ENCODE results near the gene RTCA. TPM values are rescaled to one million over a fixed set of nuclear protein-coding genes. Genes with fewer than 3 reads are reported as not detected.
"Not testable (repeated sequence)": the region's sequence is repeated elsewhere in the genome, so short reads cannot be mapped to it uniquely, and the experiment has no call there.

RTCA gene
- total RNA-seq, 1 donor from 2014 or later, result 40.7 TPM

GRCh38 chr1:100261686-100262085, 4.3 kb upstream of the RTCA start:
- H3K27ac Mint-ChIP-seq (ENCODE audit: unreplicated experiment), result no peak overlapping the region
- peaks cover 8% of the 10 kb centered on the region for H3K9me3 Mint-ChIP-seq (ENCODE audit: low read depth)
- peaks cover 16% of the 10 kb centered on the region for H3K4me1 Mint-ChIP-seq (ENCODE audit: low read depth)
- H3K27me3 Mint-ChIP-seq (ENCODE audit: low read depth), result no peaks in the 10 kb centered on the region
- H3K36me3 Mint-ChIP-seq (ENCODE audit: low read depth), result peaks cover 2% of the 10 kb centered on the region
- DNase-seq (ENCODE audit: low spot score), result no peak
- TF ChIP-seq CTCF (IDR thresholded peaks at IDR 0.05), result no peak
- no peak overlapping the region for H3K4me3 Mint-ChIP-seq (ENCODE audit: unreplicated experiment)

- H3K9me3 Mint-ChIP-seq (ENCODE audit: low read depth); H3K27me3 Mint-ChIP-seq (ENCODE audit: low read depth); H3K27ac Mint-ChIP-seq (ENCODE audit: unreplicated experiment); H3K4me3 Mint-ChIP-seq (ENCODE audit: unreplicated experiment); H3K36me3 Mint-ChIP-seq (ENCODE audit: low read depth); DNase-seq (ENCODE audit: low spot score): not testable (repeated sequence)
- H3K4me1 Mint-ChIP-seq (ENCODE audit: low read depth), result peaks cover 23% of the 10 kb centered on the region
Observed at GRCh38 chr1:100264081-100264480, 1.9 kb upstream of the RTCA start.

- H3K27me3 Mint-ChIP-seq (ENCODE audit: low read depth), result no peaks in the 10 kb centered on the region
- H3K4me3 Mint-ChIP-seq (ENCODE audit: unreplicated experiment), result peak overlapping the region; percentile 99
- peak overlapping the region; percentile 97 for H3K27ac Mint-ChIP-seq (ENCODE audit: unreplicated experiment)
- H3K9me3 Mint-ChIP-seq (ENCODE audit: low read depth), result peaks cover 5% of the 10 kb centered on the region
- peaks cover 27% of the 10 kb centered on the region for H3K4me1 Mint-ChIP-seq (ENCODE audit: low read depth)
- no peak for DNase-seq (ENCODE audit: low spot score)
- peaks cover 10% of the 10 kb centered on the region for H3K36me3 Mint-ChIP-seq (ENCODE audit: low read depth)
- no peak for TF ChIP-seq CTCF (IDR thresholded peaks at IDR 0.05)
Observed at GRCh38 chr1:100265562-100265930, 470 bp upstream of the RTCA start.

GRCh38 chr1:100266741-100267140, 725 bp downstream of the RTCA start:
- DNase-seq (ENCODE audit: low spot score), result no peak
- peaks cover 27% of the 10 kb centered on the region for H3K4me1 Mint-ChIP-seq (ENCODE audit: low read depth)
- H3K27ac Mint-ChIP-seq (ENCODE audit: unreplicated experiment), result peak overlapping the region; percentile 97
- no peaks in the 10 kb centered on the region for H3K27me3 Mint-ChIP-seq (ENCODE audit: low read depth)
- peaks cover 18% of the 10 kb centered on the region for H3K36me3 Mint-ChIP-seq (ENCODE audit: low read depth)
- TF ChIP-seq CTCF (IDR thresholded peaks at IDR 0.05), result no peak
- peaks cover under 1% of the 10 kb centered on the region for H3K9me3 Mint-ChIP-seq (ENCODE audit: low read depth)
- peak overlapping the region; percentile 99 for H3K4me3 Mint-ChIP-seq (ENCODE audit: unreplicated experiment)

GRCh38 chr1:100267284-100267683, 1.3 kb downstream of the RTCA start:
- no peak for TF ChIP-seq CTCF (IDR thresholded peaks at IDR 0.05)
- no peaks in the 10 kb centered on the region for H3K27me3 Mint-ChIP-seq (ENCODE audit: low read depth)
- H3K4me1 Mint-ChIP-seq (ENCODE audit: low read depth), result peaks cover 27% of the 10 kb centered on the region
- no peak for DNase-seq (ENCODE audit: low spot score)
- H3K4me3 Mint-ChIP-seq (ENCODE audit: unreplicated experiment), result peak overlapping the region; percentile 99
- peak overlapping the region; percentile 97 for H3K27ac Mint-ChIP-seq (ENCODE audit: unreplicated experiment)
- peaks cover 19% of the 10 kb centered on the region for H3K36me3 Mint-ChIP-seq (ENCODE audit: low read depth)
- no peaks in the 10 kb centered on the region for H3K9me3 Mint-ChIP-seq (ENCODE audit: low read depth)

GRCh38 chr1:100268202-100268601, 2.2 kb downstream of the RTCA start:
- Mint-ChIP-seq H3K4me3 (ENCODE audit: unreplicated experiment) (no peak overlapping the region), H3K27ac (ENCODE audit: unreplicated experiment) (no peak overlapping the region), H3K4me1 (ENCODE audit: low read depth) (peaks cover 27% of the 10 kb centered on the region), H3K27me3 (ENCODE audit: low read depth) (no peaks in the 10 kb centered on the region), H3K36me3 (ENCODE audit: low read depth) (peaks cover 19% of the 10 kb centered on the region), H3K9me3 (ENCODE audit: low read depth) (no peaks in the 10 kb centered on the region)
- DNase-seq (ENCODE audit: low spot score), result no peak
- TF ChIP-seq CTCF (IDR thresholded peaks at IDR 0.05), result no peak
